HepG2 (cell line): ENCODE measurements around the gene RHBDD1.

Experiments
- TF ChIP-seq, protein P1 (sequence below): sonication (generic); formaldehyde crosslinking; IDR thresholded peaks from 2 replicates; pipeline ENCODE4 v1.4.0; 2020; ENCODE audit warnings: missing genetic modification reagents
- TF ChIP-seq, protein P2 (sequence below): sonication (generic); formaldehyde crosslinking; IDR thresholded peaks from 2 replicates; pipeline ENCODE4 v1.5.0; 2020; ENCODE audit warnings: mild to moderate bottlenecking, missing genetic modification reagents, moderate library complexity

GRCh38 chr2:226963528-226963927, 127.7 kb downstream of the RHBDD1 start:
- TF ChIP-seq, protein P1, sequence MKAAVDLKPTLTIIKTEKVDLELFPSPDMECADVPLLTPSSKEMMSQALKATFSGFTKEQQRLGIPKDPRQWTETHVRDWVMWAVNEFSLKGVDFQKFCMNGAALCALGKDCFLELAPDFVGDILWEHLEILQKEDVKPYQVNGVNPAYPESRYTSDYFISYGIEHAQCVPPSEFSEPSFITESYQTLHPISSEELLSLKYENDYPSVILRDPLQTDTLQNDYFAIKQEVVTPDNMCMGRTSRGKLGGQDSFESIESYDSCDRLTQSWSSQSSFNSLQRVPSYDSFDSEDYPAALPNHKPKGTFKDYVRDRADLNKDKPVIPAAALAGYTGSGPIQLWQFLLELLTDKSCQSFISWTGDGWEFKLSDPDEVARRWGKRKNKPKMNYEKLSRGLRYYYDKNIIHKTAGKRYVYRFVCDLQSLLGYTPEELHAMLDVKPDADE, result no peak
- TF ChIP-seq, protein P2, sequence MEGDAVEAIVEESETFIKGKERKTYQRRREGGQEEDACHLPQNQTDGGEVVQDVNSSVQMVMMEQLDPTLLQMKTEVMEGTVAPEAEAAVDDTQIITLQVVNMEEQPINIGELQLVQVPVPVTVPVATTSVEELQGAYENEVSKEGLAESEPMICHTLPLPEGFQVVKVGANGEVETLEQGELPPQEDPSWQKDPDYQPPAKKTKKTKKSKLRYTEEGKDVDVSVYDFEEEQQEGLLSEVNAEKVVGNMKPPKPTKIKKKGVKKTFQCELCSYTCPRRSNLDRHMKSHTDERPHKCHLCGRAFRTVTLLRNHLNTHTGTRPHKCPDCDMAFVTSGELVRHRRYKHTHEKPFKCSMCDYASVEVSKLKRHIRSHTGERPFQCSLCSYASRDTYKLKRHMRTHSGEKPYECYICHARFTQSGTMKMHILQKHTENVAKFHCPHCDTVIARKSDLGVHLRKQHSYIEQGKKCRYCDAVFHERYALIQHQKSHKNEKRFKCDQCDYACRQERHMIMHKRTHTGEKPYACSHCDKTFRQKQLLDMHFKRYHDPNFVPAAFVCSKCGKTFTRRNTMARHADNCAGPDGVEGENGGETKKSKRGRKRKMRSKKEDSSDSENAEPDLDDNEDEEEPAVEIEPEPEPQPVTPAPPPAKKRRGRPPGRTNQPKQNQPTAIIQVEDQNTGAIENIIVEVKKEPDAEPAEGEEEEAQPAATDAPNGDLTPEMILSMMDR, result no peak
